CD4-positive, alpha-beta T cell treated with Interleukin-2 at 100 ng/mL for 4 hours (primary cell): ENCODE results near the gene CCDC61.

Source experiments
- DNase-seq: peaks from one replicate; pipeline ENCODE4 v3.0.0-alpha.2; 2020; ENCODE audit warnings: low spot score

The CCDC61 gene

DNA sequence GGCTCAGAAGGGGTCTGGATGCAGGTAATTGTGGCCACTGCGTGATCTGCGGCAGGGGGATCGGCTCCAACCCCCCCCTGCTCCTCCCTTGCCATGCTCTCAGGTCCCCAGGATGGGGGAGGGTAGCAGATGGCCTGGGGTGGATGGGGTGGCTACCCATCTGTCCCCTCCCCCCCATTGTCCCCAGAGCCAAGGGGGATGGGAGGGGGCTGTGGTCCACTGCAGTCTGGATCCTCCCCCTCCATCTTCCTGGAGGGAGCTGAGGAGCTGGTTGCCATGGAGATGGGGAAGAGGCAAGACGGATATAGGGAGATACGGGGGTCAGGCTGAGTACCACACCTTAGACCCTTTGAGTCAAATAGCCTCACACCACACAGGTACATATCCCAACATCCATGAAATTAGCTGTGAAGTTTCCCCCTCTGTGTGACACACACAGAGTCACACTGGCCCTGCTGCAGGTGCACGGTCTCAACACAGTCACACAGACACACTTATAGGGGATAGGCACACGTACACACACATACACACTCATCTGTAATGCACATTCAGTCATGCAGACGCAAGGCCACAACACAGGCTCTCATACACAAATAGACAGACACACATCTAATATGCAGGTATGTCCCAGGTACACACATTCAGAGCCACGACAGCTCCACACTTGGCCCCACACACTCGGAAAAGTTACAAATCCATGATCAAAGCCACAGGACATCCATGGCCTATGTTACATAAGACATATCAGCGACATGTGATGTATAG, 19.8 kb upstream of the CCDC61 start:
- no peak for DNase-seq

DNA sequence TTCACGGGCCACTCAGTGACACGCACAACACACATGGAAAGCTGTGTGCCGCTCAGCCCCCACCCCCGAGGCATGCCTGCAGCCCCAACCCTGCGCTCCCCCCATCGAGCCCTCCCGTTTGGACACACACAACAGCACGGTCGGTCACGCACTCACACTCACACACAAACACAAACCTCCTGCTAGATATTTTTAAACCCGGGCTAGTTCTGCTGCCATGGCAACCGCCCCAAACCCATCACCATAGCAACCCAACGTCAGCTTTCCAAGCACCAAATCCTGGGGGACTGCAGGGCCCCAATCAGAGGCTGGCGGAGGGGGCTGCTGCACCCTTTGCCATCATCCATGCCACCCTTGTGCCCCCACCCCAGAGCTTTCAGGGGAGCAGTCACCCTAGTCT, 19.1 kb upstream of the CCDC61 start:
- no peak for DNase-seq

DNA sequence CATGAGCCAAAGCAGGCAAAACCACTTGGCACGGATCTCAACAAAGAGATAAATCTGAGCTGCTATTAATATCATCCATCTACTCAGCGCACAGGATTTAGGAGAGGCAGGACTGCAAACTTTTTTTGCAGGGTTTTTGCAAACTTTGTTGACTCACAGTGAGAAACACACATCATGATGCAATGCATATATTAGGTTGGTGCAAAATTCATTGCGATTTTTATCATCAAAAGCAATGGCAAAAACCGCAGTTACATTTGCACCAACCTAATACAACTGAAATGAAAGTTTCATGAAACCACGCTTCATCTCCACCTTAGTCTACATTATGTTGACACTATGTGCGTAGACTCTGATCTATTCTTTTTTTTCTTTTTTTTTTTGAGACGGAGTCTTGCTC, 17.1 kb upstream of the CCDC61 start:
- no peak for DNase-seq

DNA sequence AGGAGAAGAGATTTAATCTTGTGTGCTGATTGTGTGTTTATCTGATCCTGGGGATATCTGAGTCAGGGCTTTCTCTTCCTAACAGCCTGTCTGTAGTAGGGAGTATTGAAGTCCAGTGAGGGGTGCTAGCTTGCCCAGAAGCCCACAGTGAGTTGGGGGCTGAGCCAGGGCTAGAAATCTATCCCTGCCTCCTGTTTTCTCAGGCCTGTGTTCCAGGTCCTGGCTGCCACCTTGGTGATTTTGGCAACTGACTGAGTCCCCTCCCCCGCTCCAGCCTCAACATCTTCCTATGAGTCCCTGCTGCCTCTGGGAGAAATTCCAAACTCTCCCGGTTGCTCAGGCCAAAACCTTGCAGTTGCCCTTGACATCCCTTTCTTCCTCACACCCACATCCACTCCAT, 13.9 kb upstream of the CCDC61 start:
- DNase-seq = no peak

DNA sequence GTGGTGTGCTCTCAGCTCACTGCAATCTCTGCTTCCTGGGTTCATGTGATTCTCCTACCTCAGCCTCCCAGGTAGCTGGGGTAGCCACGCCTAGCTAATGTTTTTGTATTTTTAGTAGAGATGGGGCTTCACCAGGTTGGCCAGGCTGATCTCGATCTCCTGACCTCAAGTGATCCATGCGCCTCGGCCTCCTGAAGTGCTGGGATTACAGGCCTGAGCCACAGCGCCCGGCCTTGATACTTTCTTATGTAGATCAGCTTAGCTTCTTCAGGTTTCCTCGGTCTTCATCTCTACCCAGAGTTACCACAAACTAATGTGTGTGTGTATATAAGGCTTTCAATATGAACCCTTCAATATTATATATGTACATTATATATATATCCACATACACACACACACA, 9.9 kb upstream of the CCDC61 start:
- no peak for DNase-seq

DNA sequence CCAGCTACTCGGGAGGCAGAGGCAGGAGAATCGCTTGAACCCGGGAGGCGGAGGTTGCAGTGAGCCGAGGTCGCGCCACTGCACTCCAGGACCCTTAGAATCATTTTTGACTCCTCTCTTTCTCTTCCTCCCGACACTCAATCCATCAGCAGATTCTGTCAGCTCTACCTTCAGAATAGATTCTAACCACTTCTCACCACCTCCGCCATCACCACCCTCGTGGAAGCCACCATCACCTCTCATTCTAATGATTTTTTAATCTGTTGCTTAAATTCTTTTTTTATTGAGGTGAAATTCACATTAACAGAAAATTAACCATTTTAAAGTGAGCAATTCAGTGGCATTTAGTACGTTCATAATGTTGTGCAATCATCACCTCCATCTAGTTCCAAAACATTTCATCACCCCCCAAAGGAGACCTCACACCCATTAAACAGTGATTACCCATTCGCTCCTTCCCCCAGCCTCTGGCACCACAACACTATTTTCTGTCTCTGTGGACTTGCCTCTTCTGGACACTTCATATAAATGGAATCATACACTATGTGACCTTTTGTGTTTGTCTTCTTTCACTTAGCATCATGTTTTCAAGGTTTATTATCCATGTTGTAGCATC, 5.0 kb upstream of the CCDC61 start:
- DNase-seq = no peak

DNA sequence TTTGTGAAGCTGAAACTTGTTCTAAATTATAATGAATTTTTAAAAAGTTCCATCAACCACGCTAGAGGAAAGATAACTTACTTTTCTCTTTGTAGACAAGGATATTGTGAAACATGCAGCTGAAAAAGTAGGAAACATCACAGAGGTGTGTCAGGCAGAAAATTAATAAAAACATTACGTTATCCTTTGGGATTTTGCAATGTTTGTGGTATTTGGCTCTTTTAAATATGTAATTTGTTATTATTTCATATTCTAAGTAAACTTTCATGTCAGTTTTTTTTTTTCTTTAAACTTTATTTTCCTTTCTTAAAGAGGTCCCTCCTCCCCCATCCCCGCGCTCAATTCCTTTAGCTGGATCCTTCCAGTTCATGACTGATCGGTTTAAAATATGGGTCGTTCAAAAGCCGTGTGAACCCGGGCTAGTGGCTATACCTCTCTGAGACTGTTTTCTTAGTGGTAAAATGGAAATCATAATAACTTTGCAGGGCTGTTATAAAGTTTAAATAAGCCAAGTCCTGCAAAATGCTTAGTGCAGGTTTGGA, 740 bp upstream of the CCDC61 start:
- no peak for DNase-seq

DNA sequence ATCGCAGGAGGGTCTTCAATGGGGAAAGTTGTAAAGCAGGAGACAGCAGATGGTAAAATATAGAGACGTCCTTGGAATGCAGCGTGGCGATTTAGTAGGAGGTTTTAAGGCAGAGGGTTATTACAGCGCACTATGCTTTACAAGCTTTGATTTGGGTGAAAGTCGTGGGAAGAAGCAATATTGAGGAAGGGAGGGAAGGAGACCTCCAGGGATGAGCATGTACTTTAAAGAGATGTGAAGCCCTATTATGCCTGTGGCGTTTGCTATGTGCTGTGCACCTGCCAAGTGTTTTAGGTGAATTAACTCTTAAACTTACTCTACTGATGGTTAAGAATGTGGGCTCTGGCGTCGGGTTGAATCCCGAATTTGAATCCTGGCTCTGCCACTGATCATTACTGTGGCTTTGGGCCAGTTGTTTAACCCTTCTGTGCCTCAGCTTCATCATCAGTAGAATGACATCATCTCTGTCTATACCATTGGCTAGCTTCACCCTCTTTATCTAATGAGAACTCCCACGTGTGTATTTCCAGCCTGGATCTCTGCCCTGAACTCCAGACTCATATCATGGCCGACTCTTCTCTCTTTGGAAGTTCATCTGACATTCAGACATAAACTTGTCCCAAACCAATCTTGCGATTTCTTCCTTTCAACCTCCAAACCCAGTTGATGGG, 583 bp downstream of the CCDC61 start:
- DNase-seq = no peak

DNA sequence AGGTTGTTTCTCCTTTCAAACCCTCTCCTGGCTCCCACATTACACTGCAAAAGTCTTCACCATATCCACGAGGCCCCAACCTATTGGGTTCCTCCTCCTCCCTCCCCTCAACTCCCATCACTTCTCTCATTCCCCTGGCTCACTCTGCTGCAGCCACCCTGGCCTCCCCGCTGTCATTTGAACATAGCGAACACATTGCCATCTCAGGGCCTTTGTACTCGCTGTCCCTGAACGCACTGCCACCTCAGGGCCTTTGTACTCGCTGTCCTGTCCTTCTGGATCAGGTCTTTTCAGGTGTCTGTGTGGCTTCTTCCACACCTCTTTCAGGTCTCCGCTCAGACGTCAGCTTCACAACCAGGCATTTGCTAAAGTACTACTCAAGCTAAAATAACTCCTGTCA, 1.7 kb downstream of the CCDC61 start:
- DNase-seq = no peak

DNA sequence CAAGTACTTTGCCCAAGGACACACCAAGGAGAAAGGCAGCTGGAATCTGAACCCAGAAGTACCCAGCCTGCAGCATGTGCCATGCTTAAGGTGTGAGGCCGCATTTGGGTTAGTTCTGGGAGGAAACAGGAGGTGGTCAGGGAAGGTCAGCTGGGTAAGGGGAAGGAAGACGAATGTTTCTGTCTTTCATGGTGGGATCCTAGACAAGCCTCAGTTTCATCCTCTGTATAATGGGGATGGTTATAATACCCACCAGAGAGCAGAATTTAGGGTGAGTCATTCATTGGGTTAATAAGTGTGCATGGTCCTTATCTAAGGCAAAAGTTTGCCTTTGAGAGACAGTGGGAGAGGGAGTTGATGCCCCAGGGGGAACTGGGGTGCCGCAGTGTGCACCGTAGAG, 3.6 kb downstream of the CCDC61 start:
- DNase-seq = no peak

DNA sequence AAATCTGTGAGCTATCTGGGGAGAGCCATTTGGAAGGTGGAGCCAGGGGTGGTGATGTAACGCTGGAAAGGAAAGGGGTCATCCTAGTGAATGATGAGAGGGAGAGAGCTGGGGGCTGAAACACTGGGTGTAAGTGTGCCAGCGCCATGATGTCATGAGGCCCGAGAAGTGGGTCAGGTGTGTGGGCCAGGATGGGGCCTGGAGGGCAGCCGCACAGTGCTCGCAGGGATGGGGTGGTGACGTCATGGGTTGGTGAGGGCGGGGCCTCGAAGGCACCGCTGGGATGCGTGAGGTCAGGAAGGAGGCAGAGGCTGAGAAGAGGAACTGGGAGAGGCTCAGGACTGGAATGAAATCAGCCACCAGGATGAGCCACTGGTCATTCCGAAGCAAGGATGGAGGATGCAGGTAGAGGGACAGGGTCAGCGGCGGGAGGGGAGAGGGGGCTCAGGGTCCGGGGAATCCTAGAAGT, 4.4 kb downstream of the CCDC61 start:
- no peak for DNase-seq

DNA sequence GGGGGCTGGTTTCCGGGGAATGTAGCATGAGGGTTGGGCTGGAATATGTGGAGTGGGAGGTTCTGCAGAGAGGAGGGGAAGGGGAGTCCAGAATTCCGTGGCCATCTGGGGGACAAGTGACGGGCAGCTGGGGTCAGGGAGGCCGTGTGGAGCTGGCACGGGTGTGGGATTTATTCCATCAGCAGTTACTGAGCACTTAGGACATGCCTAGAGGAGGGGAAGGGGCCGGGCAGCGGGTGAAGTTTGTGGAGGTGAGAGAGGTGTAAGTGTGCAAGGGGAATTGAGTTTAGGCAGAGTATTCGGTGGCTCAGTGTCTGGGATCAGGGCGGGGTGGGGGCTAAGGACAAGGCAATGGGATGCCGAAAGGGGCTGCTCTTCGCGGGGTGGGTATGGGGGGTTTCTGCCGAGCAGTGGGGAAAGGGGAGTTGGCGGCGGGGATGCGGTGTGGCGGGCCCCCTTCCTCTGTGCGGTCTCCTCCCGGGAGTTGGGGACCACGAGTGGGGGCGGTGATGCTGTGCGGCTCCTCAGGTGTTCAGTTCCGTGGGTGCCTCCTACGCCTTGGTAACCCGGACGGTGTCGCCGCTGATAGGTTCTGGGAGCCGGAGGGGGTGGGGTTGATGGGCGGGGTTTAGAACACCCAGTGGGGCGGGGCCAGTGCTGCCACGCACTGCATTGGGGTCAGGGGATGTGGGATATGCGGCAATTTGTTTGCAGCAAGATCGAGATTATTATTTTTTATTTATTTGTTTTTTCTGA, 5.4 kb downstream of the CCDC61 start:
- peak; percentile 77 for DNase-seq

DNA sequence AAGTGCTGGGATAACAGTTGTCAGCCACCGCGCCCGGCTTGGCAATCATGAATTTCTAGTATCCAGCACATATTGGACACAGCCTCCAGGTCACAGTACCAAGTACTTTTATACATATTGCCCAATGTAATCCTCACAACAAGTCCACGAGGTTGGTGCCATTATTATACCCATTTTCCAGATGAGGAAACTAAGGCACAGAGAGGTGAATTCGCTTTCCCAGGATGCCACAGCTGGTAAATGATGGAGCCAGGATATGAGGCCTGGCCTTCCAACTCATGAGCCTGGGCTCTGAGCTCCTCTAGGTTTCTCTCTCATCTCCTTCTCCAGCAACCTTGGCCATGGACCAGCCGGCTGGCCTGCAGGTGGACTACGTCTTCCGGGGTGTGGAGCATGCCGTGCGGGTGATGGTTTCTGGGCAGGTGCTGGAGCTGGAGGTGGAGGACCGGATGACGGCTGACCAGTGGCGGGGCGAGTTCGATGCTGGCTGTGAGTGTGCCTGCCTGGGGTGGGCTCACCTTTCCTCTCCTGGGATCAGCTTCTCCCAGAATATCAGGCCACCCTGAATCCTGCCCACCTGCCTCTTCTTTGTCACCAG, 7.5 kb downstream of the CCDC61 start:
- DNase-seq = no peak

DNA sequence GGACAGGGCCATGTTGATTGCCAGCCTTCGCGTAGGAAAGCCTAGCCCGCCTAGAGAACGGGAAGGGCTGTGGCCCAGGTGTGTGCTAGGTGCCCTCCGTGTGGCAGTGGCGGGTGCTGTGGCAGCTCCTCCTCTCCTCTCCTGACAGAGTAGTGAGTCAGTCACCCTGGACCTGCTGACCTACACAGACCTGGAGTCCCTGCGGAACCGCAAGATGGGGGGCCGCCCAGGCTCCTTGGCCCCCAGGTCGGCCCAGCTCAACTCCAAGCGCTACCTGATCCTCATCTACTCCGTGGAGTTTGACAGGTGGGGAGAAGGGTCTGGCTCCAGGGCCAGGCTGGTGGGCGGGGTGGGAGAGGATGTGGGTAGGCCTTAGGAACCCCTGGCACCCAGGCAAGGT, 11.1 kb downstream of the CCDC61 start:
- no peak for DNase-seq

DNA sequence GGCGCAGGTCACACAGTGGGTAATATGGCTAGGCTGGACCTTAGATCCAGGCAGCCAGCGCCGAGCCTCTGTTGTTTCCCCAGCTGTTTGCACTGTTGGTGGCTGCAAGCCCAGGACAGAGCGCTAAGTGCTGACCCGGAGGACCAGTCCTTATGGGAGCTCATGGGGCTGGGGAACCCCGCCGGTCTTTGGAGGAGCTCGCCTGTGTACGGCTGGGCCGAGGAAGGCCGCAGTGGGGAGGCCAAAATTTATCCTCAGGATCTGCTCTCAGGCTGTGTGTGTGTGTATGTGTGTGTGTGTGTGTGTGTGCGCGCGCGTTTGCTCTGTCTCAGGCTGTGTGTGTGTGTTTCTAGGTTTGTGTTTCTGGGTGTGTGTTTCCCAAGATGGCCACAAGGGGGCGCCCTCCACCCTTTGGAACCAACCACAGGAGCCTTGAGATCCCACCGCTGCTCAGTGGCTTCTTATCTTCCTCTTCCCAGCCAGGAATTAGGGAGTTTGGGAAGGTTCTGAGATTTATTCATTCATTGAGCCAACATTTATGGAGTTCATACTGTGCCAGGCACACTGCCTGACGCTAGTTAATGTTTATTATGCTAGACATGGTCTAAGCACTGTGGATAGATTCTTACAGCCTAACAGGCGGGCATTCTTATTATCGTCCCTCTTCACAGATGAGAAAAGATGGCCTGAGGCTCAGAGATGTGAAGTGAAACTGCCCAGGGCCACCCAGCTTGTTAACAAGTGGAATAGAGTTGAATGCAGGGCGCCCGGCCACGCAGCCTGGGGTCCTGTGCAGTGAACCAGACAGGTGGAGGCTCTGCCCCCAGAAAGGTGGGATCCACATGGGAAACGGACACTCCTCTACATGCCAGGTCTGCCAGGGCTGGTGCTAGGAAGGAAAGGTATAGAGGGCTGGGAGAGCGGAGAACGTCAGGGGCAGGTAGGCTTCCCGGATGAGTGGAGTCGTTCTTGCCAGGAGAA, 14.6 kb downstream of the CCDC61 start:
- peak; percentile 68 for DNase-seq

DNA sequence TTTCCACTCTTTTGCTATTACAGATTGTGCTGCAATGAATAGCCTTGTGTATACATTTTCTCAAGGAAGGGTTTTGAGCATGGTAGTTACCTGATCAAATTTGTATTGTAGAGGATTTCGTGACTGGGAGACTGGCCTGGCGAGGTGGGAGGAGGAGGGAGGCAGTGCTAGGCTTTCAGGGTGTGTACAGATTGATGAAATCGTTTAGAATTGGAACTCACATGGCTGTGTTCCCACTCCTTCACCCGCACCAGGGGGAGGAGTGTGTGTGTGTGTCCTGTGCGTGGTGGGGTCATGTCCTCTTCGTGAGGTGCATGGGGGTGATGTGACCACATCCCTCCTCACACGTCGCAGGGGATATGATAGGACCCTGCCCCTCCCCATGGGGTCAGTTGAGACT, 19.3 kb downstream of the CCDC61 start:
- no peak for DNase-seq

DNA sequence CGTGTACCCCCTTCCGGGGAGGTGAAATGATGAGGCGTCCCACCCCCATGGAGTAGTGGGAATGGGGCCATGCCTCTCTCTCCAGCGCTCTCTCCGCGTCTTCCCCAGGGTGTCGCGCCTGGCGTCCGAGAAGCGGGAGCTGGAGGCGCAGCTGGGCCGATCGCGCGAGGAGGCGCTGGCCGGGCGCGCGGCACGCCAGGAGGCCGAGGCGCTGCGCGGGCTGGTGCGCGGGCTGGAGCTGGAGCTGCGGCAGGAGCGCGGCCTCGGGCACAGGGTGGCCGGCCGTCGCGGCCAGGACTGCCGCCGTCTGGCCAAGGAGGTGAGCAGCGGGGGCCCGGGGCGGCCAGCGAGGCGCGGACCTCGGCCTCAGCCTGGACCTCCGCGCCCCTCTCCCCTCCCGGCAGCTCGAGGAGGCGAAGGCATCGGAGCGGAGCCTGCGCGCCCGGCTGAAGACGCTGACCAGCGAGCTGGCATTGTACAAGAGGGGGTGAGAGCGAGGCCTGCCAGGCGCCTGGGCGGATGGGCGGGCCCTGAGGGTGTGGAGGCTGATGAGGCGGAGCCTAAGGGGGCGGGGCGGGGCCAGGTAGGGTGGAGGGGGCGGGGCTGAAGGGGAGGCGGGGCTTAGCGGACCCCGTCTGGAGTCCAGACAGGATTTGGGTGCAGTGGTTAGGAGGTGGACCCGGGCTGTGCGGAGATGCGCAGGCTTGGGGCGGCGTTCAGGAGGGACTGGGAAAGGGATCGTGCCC, 19.8 kb downstream of the CCDC61 start:
- peak; percentile 50 for DNase-seq

DNA sequence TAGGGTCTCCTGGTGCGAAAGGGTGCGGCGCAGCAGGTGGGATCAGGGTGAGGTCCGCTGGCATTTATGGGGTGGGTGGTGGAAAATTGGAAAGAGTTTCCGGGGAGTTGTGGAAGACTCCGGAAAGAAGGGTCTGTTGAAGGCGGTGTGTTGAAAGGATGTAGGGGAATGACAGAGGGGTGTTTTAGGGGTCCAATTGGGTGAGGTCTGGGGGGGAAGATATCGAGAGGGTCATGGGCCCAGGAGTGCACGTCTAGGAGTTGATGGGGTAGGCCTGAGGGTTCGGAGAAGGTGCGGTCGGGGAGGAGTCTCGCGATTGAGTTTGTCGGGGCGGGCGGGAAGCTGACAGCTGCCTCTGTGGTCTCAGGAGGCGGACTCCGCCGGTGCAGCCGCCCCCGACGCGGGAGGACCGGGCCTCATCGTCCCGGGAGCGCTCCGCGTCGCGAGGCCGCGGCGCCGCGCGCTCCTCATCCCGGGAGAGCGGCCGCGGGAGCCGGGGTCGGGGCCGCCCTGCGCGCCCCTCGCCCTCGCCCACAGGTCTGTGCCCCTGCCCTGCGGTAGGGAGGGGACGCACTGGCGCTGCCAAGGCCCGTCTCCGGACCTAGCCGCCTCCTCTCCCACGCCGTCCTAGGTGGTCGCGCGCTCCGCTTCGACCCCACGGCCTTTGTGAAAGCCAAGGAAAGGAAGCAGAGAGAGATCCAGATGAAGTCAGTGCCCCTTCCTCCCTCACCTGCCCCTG, 20.6 kb downstream of the CCDC61 start:
- peak; percentile 27 for DNase-seq

DNA sequence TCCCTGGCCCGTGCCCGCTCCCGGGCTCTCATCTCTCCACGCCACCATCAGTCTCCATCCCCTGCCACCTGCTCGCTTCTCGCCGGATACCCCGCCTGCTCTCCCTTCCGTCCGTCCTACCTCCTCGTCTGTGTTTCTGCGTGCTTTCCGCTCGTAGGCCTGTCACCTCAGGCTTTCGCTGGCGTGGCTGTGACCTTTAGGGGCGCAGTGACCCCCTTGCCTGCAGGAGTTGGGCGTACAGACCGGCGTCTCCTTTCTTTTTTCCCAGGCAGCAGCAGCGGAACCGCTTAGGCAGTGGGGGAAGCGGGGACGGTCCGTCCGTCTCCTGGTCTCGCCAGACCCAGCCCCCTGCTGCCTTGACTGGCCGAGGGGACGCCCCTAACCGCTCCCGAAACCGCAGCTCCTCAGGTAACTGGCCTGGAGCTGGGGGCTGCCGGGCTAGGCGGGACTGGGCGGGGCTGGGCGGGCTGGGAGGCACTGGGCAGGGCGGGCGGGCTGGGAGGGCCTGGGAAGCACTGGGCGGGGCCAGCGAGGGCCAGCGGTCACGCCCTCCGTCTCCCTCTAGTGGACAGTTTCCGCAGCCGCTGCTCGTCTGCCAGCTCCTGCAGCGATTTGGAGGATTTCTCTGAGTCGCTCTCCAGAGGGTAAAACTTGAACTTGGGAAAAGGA, 21.3 kb downstream of the CCDC61 start:
- peak; percentile 85 for DNase-seq
